Transverse colon (tissue), 4 donors: ENCODE measurements around the gene MEF2B. TPM values are rescaled to one million over a fixed set of nuclear protein-coding genes. Genes with fewer than 3 reads are reported as not detected.

Experiments
- DNase-seq: peaks from one replicate; pipeline ENCODE4 v3.0.0-alpha.2; 2019
- H3K27ac ChIP-seq, 4 donors: fragments of 200-600 bp; sonication (generic); 2 replicates each; pipeline ENCODE4 v1.5.1; 2016 to 2018; ENCODE audit warnings: inconsistent platforms in 4 of 4
- H3K27me3 ChIP-seq: fragments of 200-600 bp; sonication (generic); 2 replicates; pipeline ENCODE4 v1.5.1; 2017; ENCODE audit warnings: inconsistent platforms
- H3K36me3 ChIP-seq, 4 donors: fragments of 200-600 bp; sonication (generic); 2 replicates each; pipeline ENCODE4 v1.5.1; 2017 to 2019; ENCODE audit warnings: inconsistent platforms in 4 of 4
- H3K4me1 ChIP-seq, 4 donors: fragments of 200-600 bp; sonication (generic); 2 replicates each; pipeline ENCODE4 v1.5.1; 2017 to 2020; ENCODE audit warnings: inconsistent platforms in 4 of 4
- H3K4me3 ChIP-seq, 4 donors: fragments of 200-600 bp; sonication (generic); 1 replicate in 1 of 4; 2 replicates in 3 of 4; pipeline versions ENCODE4 v1.5.1 to v1.6.1; 2017 to 2019; ENCODE audit warnings: inconsistent platforms in 4 of 4
- H3K9me3 ChIP-seq, 2 donors: fragments of 200-600 bp; sonication (generic); 2 replicates each; pipeline ENCODE4 v1.5.1; 2017 to 2019; ENCODE audit warnings: inconsistent platforms in 2 of 2
- CTCF ChIP-seq, 5 experiments: fragments of 200-600 bp in 3 of 5; fragments of 450-650 bp in 2 of 5; sonication (generic) in 3 of 5; IDR thresholded peaks; 1 replicate in 2 of 5; 2 replicates in 3 of 5; pipeline ENCODE4 v1.5.1; 2016 to 2017; ENCODE audit warnings: antibody characterized with exemption in 5 of 5, inconsistent platforms in 3 of 5, mild to moderate bottlenecking in 2 of 5, moderate library complexity in 1 of 5
- EP300 ChIP-seq: sonication (generic); formaldehyde crosslinking; IDR thresholded peaks from one replicate; pipeline ENCODE4 v1.6.1; 2017; ENCODE audit warnings: antibody characterized with exemption, low read depth
- POLR2A ChIP-seq: fragments of 450-650 bp; IDR thresholded peaks from one replicate; pipeline ENCODE4 v1.6.1; 2016; ENCODE audit warnings: antibody characterized with exemption, mild to moderate bottlenecking, moderate library complexity
- POLR2AphosphoS5 ChIP-seq, 3 donors: sonication (generic); formaldehyde crosslinking; IDR thresholded peaks; one replicate each; pipeline ENCODE4 v1.6.1; 2016; ENCODE audit warnings: antibody characterized with exemption in 3 of 3
- WGBS, 2 donors: methylation state at CpG; one replicate each; pipeline ENCODE4 v1.1.5; 2018; ENCODE audit warnings: low coverage in 1 of 2; 5-methylcytosine and 5-hydroxymethylcytosine counted together
- in situ Hi-C, 4 donors: fragments of 200-750 bp; cut with MboI; loops; one replicate each; pipeline versions ENCODE4 v1.15.0 to v1.15.1; 2017; ENCODE audit warnings: low sequenced_read_pairs in 3 of 4, low pct_ligation_motif_present in 1 of 4, low pct_unique_long_range_greater_than_20kb in 1 of 4
- intact Hi-C: fragments of 100-400 bp; cut with DNase I; formaldehyde crosslinking; loops from one replicate; pipeline ENCODE4 v1.15.1; 2023; ENCODE audit warnings: low total_unique reads
- total RNA-seq, 4 donors: library from RNA; depleted of rRNA; stranded (reverse); fragments of >200 nt; gene quantifications; one replicate each; pipeline ENCODE4 v1.1.0, GENCODE V29; 2016

MEF2B gene
- total RNA-seq, 4 donors from 2014 or later: 0.95 TPM; not detected in 3

GRCh38 chr19:19134687-19135158, 35.3 kb downstream of the MEF2B start:
- Histone ChIP-seq H3K36me3 (no peaks in the 10 kb centered on the region), H3K9me3 (peaks cover 6 to 8% of the 10 kb centered on the region in 2 donors), H3K27ac (no peak overlapping the region), H3K4me3 (no peak overlapping the region), H3K4me1 (peaks cover 0 to 12% (median 9%) of the 10 kb centered on the region in 4 donors), H3K27me3 (no peaks in the 10 kb centered on the region)
- DNase-seq: no peak
- WGBS, 2 donors: 56 to 60% methylated on average over 1 to 21 of the region's 21 CpGs
- intact Hi-C loops: loop anchor here (5.0 to 10.0 kb wide), 2 partner anchors 80 to 177 kb away; no protein-coding TSS in a partner anchor
- in situ Hi-C loops: loop anchor here in 1 of 4 donors (10.0 kb wide), 1 partner anchor 80 kb away; no protein-coding TSS in a partner anchor
- TF ChIP-seq POLR2AphosphoS5 (IDR thresholded peaks at IDR 0.05): no peak
- TF ChIP-seq CTCF (IDR thresholded peaks at IDR 0.05): no peak
- TF ChIP-seq POLR2A: no peak
- TF ChIP-seq EP300: no peak

DNA sequence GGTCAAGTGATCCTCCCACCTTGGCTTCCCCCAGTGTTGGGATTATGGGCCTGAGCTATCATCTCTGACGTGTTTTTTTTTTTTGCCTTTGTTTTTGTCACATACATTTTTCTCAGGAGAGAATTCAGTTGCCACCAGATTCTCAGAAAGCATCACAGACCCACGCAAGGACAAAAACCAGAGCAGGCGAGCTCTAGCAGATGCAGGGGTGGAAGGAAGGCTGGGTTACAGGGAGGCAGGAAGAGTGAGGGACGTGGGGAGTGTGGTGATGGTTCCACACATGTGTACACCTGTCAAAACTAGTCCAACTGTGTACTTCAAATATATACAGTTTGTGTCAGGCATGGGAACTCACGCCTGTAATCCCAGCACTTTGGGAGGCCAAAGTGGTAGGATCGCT, 36.1 kb downstream of the MEF2B start:
- no peak for DNase-seq
- Histone ChIP-seq H3K9me3 (peaks cover 6 to 8% of the 10 kb centered on the region in 2 donors), H3K27me3 (no peaks in the 10 kb centered on the region), H3K36me3 (no peaks in the 10 kb centered on the region), H3K27ac (no peak overlapping the region), H3K4me1 (peaks cover 0 to 12% (median 9%) of the 10 kb centered on the region in 4 donors), H3K4me3 (no peak overlapping the region)
- intact Hi-C loops (loop anchor here (5.0 to 10.0 kb wide), 2 partner anchors 79 to 177 kb away; no protein-coding TSS in a partner anchor), in situ Hi-C loops (loop anchor here in 1 of 4 donors (10.0 kb wide), 1 partner anchor 79 kb away; no protein-coding TSS in a partner anchor)
- TF ChIP-seq EP300 (no peak), POLR2A (no peak), POLR2AphosphoS5 (IDR thresholded peaks at IDR 0.05) (no peak), CTCF (IDR thresholded peaks at IDR 0.05) (no peak)
- 87 to 100% methylated on average over 1 to 6 of the region's 6 CpGs for WGBS, 2 donors

DNA sequence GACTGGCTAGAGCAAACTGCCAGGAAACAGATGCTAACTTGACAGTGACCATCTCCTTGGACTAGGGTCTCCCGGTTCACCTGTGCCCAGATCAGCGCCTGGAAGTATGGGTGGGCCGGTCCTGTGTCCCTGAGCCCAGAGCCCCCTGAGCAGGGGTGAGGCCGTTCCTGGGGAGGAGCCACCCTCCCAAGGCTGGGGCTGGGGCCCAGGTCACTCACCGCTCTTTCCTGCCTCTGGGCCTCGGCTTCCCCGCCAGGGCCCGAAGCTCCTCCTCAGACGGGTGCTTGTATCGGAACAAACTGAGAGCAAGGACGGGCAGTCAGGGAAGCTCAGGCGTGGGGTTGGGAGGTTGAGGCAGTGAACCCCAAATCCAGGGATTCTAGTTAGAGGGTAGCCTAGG, 37.2 kb downstream of the MEF2B start:
- intact Hi-C loops (loop anchor here (5.0 to 10.0 kb wide), 2 partner anchors 78 to 176 kb away; no protein-coding TSS in a partner anchor), in situ Hi-C loops (loop anchor here in 1 of 4 donors (10.0 kb wide), 1 partner anchor 78 kb away; no protein-coding TSS in a partner anchor)
- TF ChIP-seq CTCF (IDR thresholded peaks at IDR 0.05) (no peak), POLR2AphosphoS5 (IDR thresholded peaks at IDR 0.05) (no peak), POLR2A (no peak), EP300 (no peak)
- no peaks in the 10 kb centered on the region for H3K27me3 ChIP-seq
- H3K36me3 ChIP-seq: no peaks in the 10 kb centered on the region
- H3K27ac ChIP-seq: no peak overlapping the region
- no peak overlapping the region for H3K4me3 ChIP-seq
- 80 to 84% methylated on average over 2 to 6 of the region's 12 CpGs for WGBS, 2 donors
- H3K4me1 ChIP-seq: peaks cover 0 to 10% (median 9%) of the 10 kb centered on the region in 4 donors
- DNase-seq: no peak
- H3K9me3 ChIP-seq: peaks cover 6 to 8% of the 10 kb centered on the region in 2 donors

DNA sequence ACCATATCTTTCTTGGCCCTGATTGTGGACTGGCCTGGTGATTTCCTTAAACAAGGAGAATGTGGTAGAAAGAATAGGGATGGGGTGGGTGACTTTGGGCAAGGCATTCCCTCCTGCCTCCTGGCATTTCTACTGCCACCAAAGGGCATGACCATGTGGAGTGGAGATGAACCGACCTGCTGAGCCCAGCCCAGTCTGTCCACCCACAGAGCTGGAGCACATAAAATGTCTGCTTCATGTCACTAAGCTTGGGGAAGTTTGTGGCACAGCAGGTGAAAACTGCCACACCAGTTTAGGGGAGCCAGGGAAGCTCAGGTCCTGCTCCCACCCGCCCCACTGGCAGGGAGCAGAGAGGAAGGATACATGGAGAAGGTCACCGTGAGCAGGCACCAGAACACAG, 38.1 kb downstream of the MEF2B start:
- H3K4me1 ChIP-seq: peaks cover 0 to under 1% (median 0%) of the 10 kb centered on the region in 4 donors
- TF ChIP-seq CTCF (IDR thresholded peaks at IDR 0.05) (no peak), EP300 (no peak), POLR2A (no peak), POLR2AphosphoS5 (IDR thresholded peaks at IDR 0.05) (no peak)
- intact Hi-C loops: loop anchor here (5.0 to 10.0 kb wide), 2 partner anchors 77 to 175 kb away; no protein-coding TSS in a partner anchor
- H3K4me3 ChIP-seq: no peak overlapping the region
- H3K27me3 ChIP-seq: no peaks in the 10 kb centered on the region
- in situ Hi-C loops: loop anchor here in 1 of 4 donors (10.0 kb wide), 1 partner anchor 77 kb away; no protein-coding TSS in a partner anchor
- 89% methylated on average over 3 of the region's 3 CpGs; no CpG with 5 or more reads in 1 of the 2 donors for WGBS, 2 donors
- no peak for DNase-seq
- H3K9me3 ChIP-seq: peaks cover 6 to 8% of the 10 kb centered on the region in 2 donors
- no peaks in the 10 kb centered on the region for H3K36me3 ChIP-seq
- no peak overlapping the region for H3K27ac ChIP-seq
